H4 (cell line): ENCODE data around the gene RAB11FIP4. TPM values are rescaled to one million over a fixed set of nuclear protein-coding genes. Genes with fewer than 3 reads are reported as not detected.

ENCODE experiments used
- DNase-seq: peaks from one replicate; pipeline ENCODE4 v3.0.0-alpha.2; 2015; ENCODE audit warnings: low spot score
- total RNA-seq: library from RNA; depleted of rRNA; stranded (reverse); fragments of >200 nt; shearing (Covaris generic); gene quantifications from 2 replicates; pipeline ENCODE4 v1.2.3, GENCODE V29; 2014

The RAB11FIP4 gene
- total RNA-seq, 1 experiment from 2014 or later = 4.8 TPM

DNA sequence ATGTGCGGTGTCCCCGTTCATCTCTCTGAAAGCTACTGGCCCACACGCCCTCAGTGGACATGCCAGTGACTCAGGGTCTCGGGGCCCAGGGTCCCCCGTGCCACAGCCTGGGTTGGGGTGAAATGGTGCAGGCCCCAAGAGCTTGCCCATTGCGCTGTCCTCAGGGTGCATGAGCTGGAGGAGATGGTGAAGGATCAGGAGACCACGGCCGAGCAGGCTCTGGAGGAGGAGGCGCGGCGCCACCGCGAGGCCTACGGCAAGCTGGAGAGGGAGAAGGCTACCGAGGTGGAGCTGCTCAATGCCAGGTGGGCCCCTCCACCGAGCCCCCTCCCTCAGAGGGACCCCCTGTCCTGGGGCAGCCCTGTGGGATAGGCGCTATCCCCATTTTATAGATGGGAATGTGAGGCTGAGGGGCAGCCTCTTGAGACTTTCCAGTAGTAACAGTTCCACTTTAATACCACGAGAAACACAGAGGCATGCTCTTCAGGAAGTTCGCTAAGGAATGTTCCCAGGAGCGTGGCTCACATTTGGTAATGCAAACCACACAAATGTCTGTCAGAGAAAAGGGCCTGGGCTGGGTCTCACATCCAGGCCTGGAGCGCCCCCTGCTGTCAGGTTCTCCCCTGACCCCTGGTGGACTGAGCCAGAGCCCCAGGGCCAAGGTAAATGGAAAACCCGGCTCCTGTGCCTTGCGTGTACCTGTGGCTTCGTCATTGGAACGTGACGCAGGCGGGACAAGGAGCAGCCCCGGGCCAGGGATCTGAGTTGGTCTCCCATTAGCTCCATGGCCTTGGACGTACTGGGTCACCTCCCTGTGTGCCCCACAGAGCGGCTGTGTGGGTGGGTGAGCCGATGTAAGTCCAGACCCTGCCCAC is 133.7 kb downstream of the RAB11FIP4 start:
- peak; percentile 85 for DNase-seq

DNA sequence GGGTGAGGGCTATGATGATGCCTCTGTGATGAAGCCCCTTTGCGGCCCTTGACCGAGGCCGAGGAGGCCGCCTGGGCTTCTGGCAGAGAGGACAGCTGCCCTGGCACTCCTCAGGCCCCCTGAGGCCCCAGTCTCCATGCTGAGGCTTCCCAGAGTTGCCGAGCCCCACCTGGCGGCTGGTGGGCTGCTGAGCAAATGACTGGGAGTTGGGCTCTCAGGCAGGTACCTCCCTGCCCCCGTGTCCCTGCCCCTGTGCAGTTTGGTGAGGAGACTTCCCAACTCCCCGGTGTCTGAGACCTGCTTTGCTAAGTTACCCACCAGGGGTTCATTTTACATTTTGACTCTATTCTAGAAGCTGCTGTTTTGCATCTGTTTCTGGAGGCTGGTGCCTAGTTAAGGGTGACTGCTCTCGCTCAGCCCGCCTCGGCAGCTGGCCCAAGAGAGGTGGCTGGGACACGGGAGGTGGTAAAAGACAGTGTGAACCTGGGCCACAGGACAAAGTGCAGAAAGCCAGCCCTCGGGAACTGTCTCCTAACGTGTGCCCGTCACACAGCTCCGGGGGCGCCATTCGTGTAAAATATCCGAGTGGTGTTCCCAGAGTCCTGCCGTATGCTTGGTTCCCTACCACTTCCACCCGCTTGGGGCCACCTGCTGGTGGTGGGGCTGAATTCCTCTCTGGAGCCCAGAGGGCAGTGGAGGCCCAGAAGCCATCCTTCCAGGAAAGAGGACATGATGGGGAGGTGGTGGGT is 134.5 kb downstream of the RAB11FIP4 start:
- DNase-seq = no peak

DNA sequence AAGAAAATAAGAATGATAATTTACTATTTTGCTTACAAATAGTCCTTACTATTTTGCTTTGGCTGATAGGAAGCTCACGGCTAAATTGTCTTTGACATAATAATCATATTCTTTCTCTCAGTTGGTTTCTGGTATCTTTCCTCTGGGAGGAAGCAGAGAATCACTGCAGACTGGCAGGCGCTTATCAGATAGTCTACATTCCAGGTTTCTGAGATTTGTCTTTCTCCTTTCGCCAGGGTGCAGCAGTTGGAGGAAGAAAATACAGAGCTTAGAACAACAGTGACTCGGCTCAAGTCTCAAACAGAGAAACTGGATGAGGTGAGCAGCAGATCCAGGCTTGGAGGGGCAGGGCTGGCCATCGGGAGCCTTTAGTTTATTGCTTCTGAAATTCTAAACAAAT is 136.1 kb downstream of the RAB11FIP4 start:
- no peak for DNase-seq

DNA sequence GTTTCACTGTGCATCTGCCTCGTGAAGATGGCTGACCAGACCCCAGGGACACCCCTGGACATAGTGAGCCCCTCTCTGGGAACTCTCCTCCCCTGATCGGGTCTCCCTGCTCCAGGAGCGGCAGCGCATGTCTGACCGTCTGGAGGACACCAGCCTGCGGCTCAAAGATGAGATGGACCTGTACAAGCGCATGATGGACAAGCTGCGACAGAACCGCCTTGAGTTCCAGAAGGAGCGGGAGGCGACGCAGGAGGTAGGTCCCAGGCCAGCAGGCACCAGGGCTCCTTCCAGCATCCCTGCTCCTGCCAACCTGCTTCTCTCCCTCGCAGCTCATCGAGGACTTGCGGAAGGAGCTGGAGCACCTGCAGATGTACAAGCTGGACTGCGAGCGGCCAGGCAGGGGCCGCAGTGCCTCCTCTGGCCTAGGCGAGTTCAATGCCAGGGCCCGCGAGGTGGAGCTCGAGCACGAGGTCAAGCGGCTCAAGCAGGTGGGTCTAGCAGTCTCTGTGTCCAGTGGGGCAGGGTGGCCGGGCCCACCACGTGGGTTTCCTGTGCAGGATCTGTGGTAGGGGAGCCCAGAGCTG is 136.9 kb downstream of the RAB11FIP4 start:
- DNase-seq = no peak

DNA sequence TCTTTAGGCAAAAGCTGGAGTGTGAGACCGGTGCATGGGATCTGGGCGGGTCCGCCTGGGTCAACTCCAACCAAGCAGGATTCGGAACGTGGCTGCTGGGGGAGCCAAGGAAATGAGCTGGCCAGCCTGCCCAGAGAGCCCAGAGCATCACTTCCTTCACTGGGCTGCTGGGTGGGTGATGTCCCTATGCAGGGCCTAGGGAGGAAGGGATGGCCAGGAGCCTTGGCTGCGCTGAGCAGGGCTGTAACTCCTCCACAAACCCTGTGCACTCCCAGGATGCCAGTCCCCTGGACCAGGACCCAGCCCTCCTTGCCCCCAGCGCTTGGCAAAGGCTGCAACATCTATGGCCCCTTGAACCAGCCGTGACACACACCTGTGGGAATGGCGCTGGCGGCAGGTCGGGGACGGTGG is 138.4 kb downstream of the RAB11FIP4 start:
- DNase-seq = no peak

DNA sequence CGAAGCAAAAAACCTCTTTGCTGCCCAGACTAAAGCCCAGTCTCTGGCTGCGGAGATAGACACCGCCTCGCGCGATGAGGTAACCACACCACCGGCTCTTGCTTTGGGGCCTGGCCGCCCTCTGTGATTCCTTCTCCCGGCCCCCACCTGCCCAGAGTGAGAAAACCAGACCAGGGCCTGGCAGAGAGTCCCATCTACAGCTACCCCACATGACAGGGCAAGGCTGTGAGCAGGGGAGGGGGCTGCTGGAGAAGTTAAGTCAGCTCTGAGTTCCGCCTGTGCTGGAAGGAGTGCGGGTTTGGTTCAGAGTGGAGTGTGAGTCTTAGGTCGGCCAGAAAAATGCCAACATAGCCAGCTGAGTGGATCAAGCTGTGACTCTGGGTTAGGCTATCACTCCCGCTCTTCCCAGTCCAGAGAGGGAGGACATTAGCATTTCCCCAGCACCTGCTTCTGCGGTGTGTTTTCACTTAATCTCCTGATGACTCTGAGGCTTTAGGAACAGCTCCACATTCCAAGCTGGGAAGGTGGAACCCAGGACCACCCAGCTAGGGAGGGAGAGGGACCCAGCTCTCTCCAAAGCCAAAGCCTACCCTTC is 139.0 kb downstream of the RAB11FIP4 start:
- DNase-seq = no peak

DNA sequence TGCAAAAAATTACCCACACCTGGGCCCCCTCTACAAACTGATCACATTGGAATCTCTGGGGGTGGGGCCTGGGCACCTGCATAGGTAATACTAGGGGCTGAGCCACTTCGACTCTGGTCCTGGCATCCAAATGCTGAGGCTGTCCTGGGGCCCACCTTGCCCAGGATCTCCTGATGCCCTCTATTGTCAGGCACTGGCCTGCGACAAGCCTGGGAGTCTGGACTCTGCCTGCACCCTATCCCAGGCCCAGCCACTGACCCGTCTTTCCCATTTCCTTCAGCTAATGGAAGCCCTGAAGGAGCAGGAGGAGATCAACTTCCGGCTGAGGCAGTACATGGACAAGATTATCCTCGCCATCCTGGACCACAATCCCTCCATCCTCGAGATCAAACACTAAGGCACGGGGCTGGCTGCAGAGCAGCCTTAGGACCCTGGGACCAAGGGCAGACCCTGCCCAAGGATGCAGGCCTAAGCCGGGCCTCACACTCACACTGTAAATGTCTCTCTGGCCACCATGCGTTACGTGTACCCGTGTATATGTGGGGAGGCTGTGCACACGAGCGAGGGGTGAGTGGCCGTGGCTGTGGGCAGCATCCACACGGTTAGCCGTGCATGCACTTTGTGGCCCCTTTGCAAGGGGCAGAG is 140.0 kb downstream of the RAB11FIP4 start:
- DNase-seq = no peak

DNA sequence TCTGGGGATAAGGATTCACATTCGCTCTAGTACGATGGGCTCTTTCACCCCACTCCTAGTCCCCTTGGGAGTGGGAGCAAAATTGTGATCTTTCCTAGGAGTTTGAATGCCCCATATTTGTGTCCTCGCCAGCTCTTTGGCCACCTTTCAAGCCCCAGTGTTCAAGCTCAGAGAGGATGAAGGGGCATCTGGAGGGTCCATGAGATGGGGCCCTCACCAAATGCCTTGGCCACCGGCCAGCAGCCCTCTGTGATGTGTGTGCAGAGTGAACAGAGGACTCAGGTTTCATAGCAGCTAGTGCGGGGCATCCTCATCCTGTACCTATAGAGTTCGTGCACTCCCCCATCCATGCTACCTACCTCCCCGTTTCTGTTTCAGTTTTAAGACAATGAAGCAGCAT is 140.6 kb downstream of the RAB11FIP4 start:
- no peak for DNase-seq

DNA sequence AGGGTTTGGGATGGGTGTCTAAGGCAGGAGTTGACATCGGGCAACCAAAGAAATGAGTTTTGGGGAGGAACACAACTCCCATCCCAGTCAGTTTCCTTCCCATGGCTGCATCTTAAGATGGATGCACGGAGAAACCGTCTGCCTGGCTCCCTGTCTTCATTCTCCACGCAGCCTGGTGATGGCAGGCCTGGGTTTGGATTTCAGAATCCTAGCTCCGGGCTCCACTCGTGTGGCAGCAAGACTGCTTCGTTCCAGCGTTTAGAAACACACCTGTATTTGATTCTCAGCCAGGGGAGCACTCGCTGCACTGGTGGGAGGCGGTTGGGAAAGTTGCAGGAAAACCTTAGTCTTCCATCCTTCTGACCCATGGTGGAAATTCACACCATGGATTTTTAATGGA is 141.1 kb downstream of the RAB11FIP4 start:
- DNase-seq = no peak

DNA sequence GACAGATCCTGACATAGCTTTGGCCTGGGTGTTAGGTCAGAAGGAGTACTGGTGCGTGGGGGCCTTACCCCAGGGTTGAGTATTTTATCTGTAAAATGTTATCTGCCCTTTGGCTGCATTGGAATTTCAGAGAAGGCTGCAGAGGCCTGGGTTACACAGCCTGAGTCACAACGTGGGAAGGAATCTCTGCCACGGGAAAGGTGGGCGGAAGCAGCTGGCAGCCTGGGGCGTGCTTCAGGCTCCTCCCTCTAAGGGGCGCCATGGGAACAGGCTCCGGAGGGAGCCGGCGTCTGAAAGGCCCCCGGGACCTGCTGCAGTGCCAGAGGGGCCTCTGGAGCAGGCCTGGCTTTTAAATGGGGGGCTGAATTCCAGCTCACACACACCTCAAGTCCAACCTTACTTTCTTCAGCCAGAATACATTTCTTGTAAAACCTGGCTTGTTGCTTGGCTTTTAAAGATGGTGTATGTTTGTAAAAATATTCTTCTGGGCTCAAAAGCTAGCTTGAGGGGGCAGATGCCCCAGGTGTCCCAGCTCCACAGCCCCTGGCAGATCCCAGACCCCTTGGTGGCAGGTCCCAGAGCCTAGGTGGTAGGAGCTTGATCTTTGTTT is 142.2 kb downstream of the RAB11FIP4 start:
- peak; percentile 68 for DNase-seq

DNA sequence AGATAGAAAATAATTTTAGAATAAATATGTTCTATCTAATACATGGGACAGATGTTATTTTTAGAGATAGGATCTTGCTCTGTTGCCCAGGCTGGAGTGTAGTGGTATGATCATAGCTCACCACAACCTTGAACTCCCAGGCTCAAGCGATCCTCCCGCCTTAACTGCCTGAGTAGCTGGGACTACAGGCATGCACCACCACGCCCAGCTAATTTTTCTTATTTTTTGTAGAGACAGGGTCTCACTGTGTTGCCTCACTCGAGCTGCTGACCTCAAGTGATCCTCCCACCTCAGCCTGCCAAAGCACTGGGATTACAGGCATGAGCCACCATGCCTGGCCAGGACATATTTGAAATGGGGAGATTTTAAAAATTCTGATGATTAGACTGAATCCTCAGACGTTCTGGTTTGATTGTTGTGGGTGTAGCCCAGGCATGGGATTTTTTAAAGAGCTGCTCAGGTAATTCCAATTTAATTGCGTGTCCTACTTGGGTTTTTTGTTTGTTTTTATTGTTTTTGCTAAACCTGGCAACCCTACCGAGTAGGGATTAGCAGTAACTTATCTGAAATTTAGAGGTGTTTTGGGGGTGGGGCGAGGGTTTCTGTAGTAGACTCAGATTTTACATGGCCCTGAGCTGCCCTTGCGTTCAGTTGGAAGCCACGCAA is 142.9 kb downstream of the RAB11FIP4 start:
- no peak for DNase-seq

DNA sequence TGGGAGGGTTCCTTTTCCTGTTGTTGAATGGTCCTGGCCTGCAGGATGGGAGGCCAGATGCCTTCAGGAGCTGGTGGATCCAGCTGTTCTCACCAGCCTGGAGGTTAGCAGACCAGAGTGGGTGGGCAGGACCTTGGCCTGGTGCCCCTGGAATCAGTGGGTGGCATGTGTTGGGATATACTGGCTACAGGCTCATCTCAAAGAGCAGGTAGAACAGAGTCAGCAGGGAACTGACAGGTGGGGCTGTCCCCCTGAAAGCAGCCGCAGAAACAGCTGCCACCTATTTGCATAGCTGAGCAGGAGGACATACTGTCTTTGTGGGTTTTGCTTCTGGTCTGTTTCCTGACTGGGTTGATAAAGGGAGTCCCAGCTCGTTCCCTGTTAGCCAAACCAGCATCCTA is 144.1 kb downstream of the RAB11FIP4 start:
- DNase-seq = no peak

DNA sequence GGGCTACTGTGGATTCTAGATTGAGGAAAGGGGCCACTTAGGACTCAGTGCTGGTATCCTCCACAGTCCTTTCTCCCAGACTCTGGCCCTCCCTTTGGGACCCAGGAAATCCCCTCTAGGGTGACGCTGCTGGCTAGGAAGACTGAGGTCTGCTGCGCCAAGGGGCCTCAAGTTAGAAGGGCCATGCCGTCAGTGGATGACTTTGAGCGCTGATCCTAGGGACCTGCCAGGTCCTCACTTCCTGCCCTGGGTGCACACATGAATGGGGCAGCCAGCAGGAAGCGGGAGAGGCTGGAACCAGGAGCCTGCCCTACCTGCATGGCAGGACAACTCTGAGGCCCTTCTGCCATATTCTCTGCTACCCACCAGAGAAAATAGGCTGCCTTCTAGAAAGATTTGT is 145.0 kb downstream of the RAB11FIP4 start:
- no peak for DNase-seq

DNA sequence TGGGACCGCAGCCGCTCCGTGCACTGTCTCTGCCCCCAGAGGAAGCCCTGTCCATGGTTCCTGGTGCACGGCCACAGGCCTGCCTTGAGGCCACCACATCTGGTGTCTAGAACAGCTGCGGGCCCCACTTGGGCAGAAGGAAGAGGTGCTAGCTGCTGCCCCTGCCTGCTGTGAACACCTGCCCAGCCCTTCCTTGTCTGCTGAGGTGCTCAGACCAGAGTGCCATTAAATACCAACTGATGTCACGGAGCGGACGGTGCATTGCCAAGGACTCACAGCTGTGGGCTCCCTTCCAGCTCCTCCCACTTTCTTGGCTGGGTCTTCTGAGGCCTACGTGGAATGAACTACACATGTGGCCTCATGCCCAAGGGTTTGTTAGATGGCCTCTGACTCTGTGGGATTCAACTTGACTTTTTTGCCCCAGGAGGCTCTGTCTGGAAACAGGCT is 146.1 kb downstream of the RAB11FIP4 start:
- DNase-seq = no peak

DNA sequence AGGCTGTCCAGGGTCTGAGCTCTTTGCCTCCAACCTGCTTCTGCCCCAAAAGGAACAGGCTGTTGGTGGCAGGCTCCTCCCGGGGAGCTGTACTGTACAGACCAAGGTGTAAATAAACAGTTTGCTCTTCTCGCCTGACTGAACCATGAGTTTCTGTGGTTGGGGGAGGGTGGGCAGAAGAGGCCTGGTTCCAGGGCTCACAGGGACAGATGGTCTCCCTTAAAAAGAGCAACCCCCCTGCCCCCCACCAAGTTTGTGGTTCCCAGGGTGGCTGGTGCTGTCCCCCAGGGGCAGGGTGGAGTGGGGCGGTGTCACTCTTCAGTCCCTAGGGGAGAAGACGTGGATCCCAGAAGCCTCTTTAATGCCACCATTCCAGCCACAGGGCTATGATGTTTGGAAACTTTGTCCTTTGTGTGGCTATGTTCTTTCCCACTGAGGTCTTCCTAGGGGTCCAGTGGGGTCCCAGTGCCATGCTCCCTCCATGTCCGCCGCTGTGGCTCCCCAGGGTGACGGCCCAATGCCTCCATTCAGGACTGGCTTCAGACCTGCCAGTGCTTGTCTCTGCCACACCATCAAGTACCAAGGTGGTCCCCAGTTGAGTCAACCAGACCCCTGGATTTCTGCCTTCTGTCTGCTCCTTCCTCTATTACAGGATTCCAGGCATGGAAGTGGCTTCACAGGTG is 146.7 kb downstream of the RAB11FIP4 start:
- DNase-seq = no peak

DNA sequence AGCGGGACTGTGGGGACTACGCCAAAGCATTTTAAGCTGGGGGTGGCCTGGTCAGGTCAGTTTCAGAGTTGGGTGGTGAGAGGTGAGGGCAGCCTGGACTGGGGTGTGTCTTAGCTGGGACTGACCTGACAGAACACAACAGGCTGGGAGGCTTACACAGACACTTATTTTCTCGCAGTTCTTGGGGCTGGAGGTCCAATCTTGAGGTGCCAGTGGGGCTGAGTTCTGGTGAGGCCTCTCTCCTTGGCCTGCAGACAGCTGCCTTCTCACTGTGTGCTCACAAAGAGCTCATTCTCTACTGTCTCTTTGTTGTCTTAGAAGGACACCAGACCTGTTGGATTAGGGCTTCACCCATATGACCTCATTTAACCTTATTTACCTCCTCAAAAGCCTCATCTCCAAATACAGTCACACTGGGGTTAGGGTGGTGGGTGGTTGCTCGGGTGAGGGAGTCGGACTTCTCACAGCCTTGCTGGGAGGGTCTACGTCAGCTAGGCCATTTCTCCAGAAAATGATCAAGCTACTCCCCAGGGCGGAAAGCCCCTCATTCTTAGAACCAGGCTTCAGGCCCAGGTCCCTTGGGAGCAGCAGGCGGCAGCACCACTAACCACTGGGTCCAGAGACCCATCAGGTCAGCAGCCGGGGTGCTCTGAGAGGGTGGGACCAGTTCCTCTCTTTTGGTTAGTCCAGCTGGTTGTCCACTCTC is 149.3 kb downstream of the RAB11FIP4 start:
- DNase-seq = no peak

DNA sequence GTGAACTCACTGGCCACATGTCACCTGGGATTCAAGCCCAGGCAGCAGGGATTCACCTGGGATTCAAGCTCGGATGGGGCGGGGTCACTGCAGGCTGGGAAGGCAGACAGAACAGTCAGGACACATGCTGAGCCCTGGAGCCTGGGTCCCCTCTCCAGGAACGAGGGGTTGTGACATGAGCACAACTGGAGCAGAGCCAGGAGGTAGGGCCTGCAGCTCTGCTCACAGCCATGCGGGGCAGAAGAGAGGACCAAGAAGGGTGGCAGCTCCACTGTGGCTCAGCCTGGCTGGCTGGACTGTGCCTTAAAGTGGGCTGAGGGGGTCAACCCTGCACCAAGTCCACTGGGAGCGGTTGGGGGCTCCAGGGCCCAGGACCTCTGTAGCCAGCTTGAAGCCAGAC is 150.1 kb downstream of the RAB11FIP4 start:
- DNase-seq = peak; percentile 27

DNA sequence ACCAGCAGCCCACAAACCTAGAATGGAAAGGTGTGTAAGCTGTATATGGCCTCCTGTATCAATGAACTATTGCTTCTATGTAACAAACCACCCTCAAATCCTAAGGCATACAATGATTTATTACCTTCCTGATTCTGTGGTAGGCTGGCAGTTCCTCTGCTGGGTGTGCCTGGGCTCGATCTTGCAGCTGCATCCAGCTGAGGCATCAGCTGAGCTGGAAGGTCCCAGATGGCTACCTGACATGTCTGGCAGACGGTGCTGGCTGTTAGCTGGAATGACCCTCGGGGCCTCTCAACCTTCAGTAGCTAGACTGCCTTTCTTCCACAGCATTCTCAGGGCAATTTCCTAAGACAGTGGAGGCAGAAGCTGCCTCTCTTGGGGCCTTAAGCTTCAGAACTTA is 152.7 kb downstream of the RAB11FIP4 start:
- DNase-seq = no peak

DNA sequence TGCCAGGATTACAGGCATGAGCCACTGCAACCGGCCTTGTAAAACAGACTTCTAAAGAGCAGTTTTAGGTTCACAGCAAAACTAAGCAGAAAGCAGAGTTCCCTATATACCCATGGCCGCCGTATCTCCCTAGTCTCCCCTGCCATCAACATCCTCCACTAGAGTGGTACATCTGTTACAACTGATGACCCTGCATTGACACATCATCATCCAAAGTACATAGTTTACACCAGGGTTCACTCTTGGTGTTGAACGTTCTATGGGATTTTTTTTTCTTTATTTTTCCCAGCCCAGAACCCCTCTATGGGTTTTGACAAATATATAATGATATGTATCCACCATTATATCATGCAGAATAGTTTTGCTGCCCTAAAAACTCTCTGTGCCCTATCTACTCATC is 155.2 kb downstream of the RAB11FIP4 start:
- no peak for DNase-seq

DNA sequence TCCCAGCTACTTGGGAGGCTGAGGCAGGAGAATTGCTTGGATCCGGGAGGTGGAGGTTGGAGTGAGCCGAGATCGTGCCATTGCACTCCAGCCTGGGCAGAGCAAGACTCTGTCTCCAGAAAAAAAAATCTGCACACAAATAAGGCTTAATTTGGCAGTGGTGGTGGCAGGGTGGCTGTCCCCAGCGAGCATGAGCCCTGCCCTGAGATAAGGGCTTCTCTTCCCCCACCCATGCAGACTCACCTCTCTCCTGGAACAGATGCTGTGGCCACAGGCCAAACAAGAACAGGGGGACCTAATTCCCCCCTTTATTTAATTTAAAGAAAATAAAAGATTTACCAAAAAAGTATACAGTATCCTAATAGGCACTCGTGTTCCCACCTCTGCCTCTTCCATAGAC is 157.2 kb downstream of the RAB11FIP4 start:
- no peak for DNase-seq
